Tibial nerve (tissue), 4 donors: ENCODE measurements around the gene VIPR2. TPM values are rescaled to one million over a fixed set of nuclear protein-coding genes. Genes with fewer than 3 reads are reported as not detected.

ENCODE experiments used
- DNase-seq, 2 donors: peaks; one replicate each; pipeline ENCODE4 v3.0.0-alpha.2; 2019; ENCODE audit warnings: low spot score in 2 of 2
- H3K27ac ChIP-seq, 4 donors: fragments of 200-600 bp; sonication (generic) in 3 of 4; one replicate each; pipeline ENCODE4 v1.5.1; 2017 to 2019; ENCODE audit warnings: mild to moderate bottlenecking in 1 of 4
- H3K27me3 ChIP-seq, 2 donors: fragments of 200-600 bp; sonication (generic) in 1 of 2; one replicate each; pipeline versions ENCODE4 v1.5.1 to v1.6.0; 2017 to 2019
- H3K36me3 ChIP-seq, 3 donors: fragments of 200-600 bp; sonication (generic); one replicate each; pipeline ENCODE4 v1.5.1; 2018 to 2019
- H3K4me1 ChIP-seq, 4 donors: fragments of 200-600 bp; sonication (generic) in 3 of 4; one replicate each; pipeline ENCODE4 v1.5.1; 2017 to 2019
- H3K4me3 ChIP-seq, 4 donors: fragments of 200-600 bp; sonication (generic) in 3 of 4; one replicate each; pipeline ENCODE4 v1.5.1; 2017 to 2019; ENCODE audit warnings: mild to moderate bottlenecking in 1 of 4, moderate library complexity in 1 of 4
- H3K9me3 ChIP-seq, 4 donors: fragments of 200-600 bp; sonication (generic) in 3 of 4; one replicate each; pipeline ENCODE4 v1.5.1; 2017 to 2019
- CTCF ChIP-seq, 5 experiments: fragments of 200-600 bp in 3 of 5; fragments of 450-650 bp in 2 of 5; sonication (generic) in 3 of 5; IDR thresholded peaks; one replicate each; pipeline ENCODE4 v1.5.1; 2016 to 2019; ENCODE audit warnings: antibody characterized with exemption in 5 of 5, mild to moderate bottlenecking in 3 of 5, moderate library complexity in 2 of 5
- EP300 ChIP-seq, 2 donors: sonication (generic); formaldehyde crosslinking; IDR thresholded peaks; one replicate each; pipeline ENCODE4 v1.6.1; 2017; ENCODE audit warnings: antibody characterized with exemption in 2 of 2, mild to moderate bottlenecking in 1 of 2
- POLR2A ChIP-seq, 2 donors: fragments of 450-650 bp; IDR thresholded peaks; one replicate each; pipeline ENCODE4 v1.6.1; 2017; ENCODE audit warnings: antibody characterized with exemption in 2 of 2, mild to moderate bottlenecking in 2 of 2, moderate library complexity in 2 of 2
- WGBS, 2 donors: methylation state at CpG; one replicate each; pipeline ENCODE4 v1.1.5; 2018; 5-methylcytosine and 5-hydroxymethylcytosine counted together
- total RNA-seq, 4 donors: library from RNA; depleted of rRNA; stranded (reverse); fragments of >200 nt; gene quantifications; one replicate each; pipeline ENCODE4 v1.1.0, GENCODE V29; 2016

Gene VIPR2
- total RNA-seq, 4 donors from 2014 or later: 0.22 to 3.6 (median 2.9) TPM

GRCh38 chr7:158995514-158995913 is 149.2 kb downstream of the VIPR2 start:
- no peaks in the 10 kb centered on the region for H3K36me3 ChIP-seq
- peaks cover 0 to 4% (median 0%) of the 10 kb centered on the region in 4 donors for H3K4me1 ChIP-seq
- no peak for TF ChIP-seq EP300 (IDR thresholded peaks at IDR 0.05)
- no peak for TF ChIP-seq POLR2A (IDR thresholded peaks at IDR 0.05)
- TF ChIP-seq CTCF (IDR thresholded peaks at IDR 0.05): no peak

GRCh38 chr7:158994687-158995086 is 150.0 kb downstream of the VIPR2 start:
- no peak overlapping the region for H3K4me3 ChIP-seq
- peaks cover 0 to 56% of the 10 kb centered on the region in 2 donors for H3K27me3 ChIP-seq
- peaks cover 0 to 4% (median 0%) of the 10 kb centered on the region in 4 donors for H3K4me1 ChIP-seq
- TF ChIP-seq CTCF (IDR thresholded peaks at IDR 0.05) (no peak), EP300 (IDR thresholded peaks at IDR 0.05) (no peak), POLR2A (IDR thresholded peaks at IDR 0.05) (no peak)
- H3K9me3 ChIP-seq: peaks cover 0 to 25% (median 0%) of the 10 kb centered on the region in 4 donors
- no peak overlapping the region for H3K27ac ChIP-seq
- WGBS, 2 donors: 92% methylated on average over 6 of the region's 6 CpGs
- DNase-seq: no peak
- H3K36me3 ChIP-seq: no peaks in the 10 kb centered on the region

More at GRCh38 chr7:158995514-158995913, 149.2 kb downstream of the VIPR2 start:
- Histone ChIP-seq H3K27me3 (peaks cover 0 to 55% of the 10 kb centered on the region in 2 donors), H3K27ac (no peak overlapping the region), H3K4me3 (no peak overlapping the region), H3K9me3 (peaks cover 0 to 25% (median 0%) of the 10 kb centered on the region in 4 donors)
- no peak for DNase-seq
- WGBS, 2 donors: 93 to 95% methylated on average over 17 of the region's 17 CpGs

- no peak for TF ChIP-seq CTCF (IDR thresholded peaks at IDR 0.05)
- no peak for TF ChIP-seq EP300 (IDR thresholded peaks at IDR 0.05)
- no peak for TF ChIP-seq POLR2A (IDR thresholded peaks at IDR 0.05)
- Histone ChIP-seq H3K9me3 (peaks cover 0 to 25% (median 0%) of the 10 kb centered on the region in 4 donors), H3K27me3 (peaks cover 0 to 64% of the 10 kb centered on the region in 2 donors), H3K4me1 (peaks cover 0 to 4% (median 0%) of the 10 kb centered on the region in 4 donors), H3K36me3 (no peaks in the 10 kb centered on the region), H3K4me3 (no peak overlapping the region), H3K27ac (no peak overlapping the region)
- 90 to 92% methylated on average over 12 of the region's 12 CpGs for WGBS, 2 donors
- DNase-seq: no peak
These were observed 151.1 kb downstream of the VIPR2 start for GRCh38 chr7:158993591-158993990.

- no peak overlapping the region for H3K27ac ChIP-seq
- no peak overlapping the region for H3K4me3 ChIP-seq
- TF ChIP-seq EP300 (IDR thresholded peaks at IDR 0.05): no peak
- no peak for TF ChIP-seq POLR2A (IDR thresholded peaks at IDR 0.05)
- no peak for TF ChIP-seq CTCF (IDR thresholded peaks at IDR 0.05)
- H3K4me1 ChIP-seq: peaks cover 0 to 4% (median 0%) of the 10 kb centered on the region in 4 donors
- 14 to 32% methylated on average over 13 to 19 of the region's 28 CpGs for WGBS, 2 donors
- peaks cover 0 to 25% (median 0%) of the 10 kb centered on the region in 4 donors for H3K9me3 ChIP-seq
- H3K36me3 ChIP-seq: no peaks in the 10 kb centered on the region
- H3K27me3 ChIP-seq: peaks cover 0 to 64% of the 10 kb centered on the region in 2 donors
- DNase-seq: no peak
These were observed 151.9 kb downstream of the VIPR2 start for GRCh38 chr7:158992759-158993158.

- 49 to 52% methylated on average over 18 to 20 of the region's 21 CpGs for WGBS, 2 donors
- H3K27me3 ChIP-seq: peaks cover 0 to 56% of the 10 kb centered on the region in 2 donors
These were observed 152.6 kb downstream of the VIPR2 start for GRCh38 chr7:158991824-158992621.

More at GRCh38 chr7:158991824-158992621, 152.6 kb downstream of the VIPR2 start:
- H3K9me3 ChIP-seq: peaks cover 0 to 24% (median 0%) of the 10 kb centered on the region in 4 donors
- H3K4me3 ChIP-seq: no peak overlapping the region
- no peak overlapping the region for H3K27ac ChIP-seq
- TF ChIP-seq POLR2A (IDR thresholded peaks at IDR 0.05) (no peak), CTCF (IDR thresholded peaks at IDR 0.05) (no peak), EP300 (IDR thresholded peaks at IDR 0.05) (no peak)
- H3K36me3 ChIP-seq: no peaks in the 10 kb centered on the region
- peaks cover 0 to 4% (median 0%) of the 10 kb centered on the region in 4 donors for H3K4me1 ChIP-seq
- no peak for DNase-seq
